ENCODE measurements around the gene SMIM29. TPM values are rescaled to one million over a fixed set of nuclear protein-coding genes. Genes with fewer than 3 reads are reported as not detected.

Gene SMIM29
- total and polyA plus RNA-seq, 12 donors, result 16.0 to 78.2 (median 25.4) TPM

DNA sequence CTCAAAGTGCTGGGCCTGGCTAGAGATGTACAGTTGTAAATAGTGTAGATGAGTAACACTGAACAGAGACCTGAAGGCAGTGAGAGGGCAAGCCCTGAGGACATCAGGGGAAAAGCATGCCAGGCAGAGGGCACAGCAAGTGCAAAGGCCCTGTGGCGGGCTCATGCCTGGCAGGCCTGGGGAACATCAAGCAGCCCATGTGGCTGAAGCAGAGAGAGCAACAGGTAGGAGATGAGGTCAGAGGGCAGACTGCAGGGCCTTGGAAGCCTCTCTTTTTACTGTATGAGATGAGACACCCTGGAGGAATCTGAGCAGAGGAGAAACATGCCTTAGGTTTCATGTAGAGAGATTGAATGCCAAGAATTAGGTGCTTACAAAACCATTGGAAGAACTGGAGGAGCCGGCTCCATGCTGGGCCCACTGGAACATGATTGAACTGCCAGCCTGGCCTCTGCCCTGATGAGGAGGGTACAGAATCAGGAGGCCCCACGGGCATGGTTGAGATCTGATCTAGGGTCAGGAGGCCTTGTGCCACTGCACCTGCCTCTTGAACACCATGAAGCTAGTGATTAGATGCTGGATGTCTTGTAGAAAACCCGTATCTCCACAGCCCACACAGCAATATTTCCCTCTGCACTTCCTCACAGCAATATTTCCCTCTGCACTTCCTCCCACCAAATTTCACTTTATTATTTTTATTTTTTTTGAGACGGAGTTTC is 18.0 kb downstream of the SMIM29 start:
- ATAC-seq (no peak), DNase-seq (no peak)
- 83 to 90% methylated on average over 5 of the region's 5 CpGs for WGBS, 2 donors
- no peak overlapping the region for H3K27ac ChIP-seq
- H3K27me3 ChIP-seq, result no peaks in the 10 kb centered on the region
- intact Hi-C loops (cut with DNase I), result loop anchor here in 1 of 10 donors (5.0 kb wide), 1 partner anchor 34 kb away; no protein-coding TSS in a partner anchor
- no peaks in the 10 kb centered on the region for H3K36me3 ChIP-seq
- TF ChIP-seq, protein P1, sequence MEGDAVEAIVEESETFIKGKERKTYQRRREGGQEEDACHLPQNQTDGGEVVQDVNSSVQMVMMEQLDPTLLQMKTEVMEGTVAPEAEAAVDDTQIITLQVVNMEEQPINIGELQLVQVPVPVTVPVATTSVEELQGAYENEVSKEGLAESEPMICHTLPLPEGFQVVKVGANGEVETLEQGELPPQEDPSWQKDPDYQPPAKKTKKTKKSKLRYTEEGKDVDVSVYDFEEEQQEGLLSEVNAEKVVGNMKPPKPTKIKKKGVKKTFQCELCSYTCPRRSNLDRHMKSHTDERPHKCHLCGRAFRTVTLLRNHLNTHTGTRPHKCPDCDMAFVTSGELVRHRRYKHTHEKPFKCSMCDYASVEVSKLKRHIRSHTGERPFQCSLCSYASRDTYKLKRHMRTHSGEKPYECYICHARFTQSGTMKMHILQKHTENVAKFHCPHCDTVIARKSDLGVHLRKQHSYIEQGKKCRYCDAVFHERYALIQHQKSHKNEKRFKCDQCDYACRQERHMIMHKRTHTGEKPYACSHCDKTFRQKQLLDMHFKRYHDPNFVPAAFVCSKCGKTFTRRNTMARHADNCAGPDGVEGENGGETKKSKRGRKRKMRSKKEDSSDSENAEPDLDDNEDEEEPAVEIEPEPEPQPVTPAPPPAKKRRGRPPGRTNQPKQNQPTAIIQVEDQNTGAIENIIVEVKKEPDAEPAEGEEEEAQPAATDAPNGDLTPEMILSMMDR (IDR thresholded peaks at IDR 0.05), result no peak
- H3K4me1 ChIP-seq, result peaks cover 0 to 24% (median 2%) of the 10 kb centered on the region in 9 donors
- no peaks in the 10 kb centered on the region for H3K9me3 ChIP-seq
- H3K4me3 ChIP-seq, result no peak overlapping the region

GRCh38 chr6:34229877-34230276 is 18.9 kb downstream of the SMIM29 start:
- H3K27ac ChIP-seq, result no peak overlapping the region
- no peak for DNase-seq
- no peaks in the 10 kb centered on the region for H3K36me3 ChIP-seq
- H3K27me3 ChIP-seq, result no peaks in the 10 kb centered on the region
- no peak for ATAC-seq
- intact Hi-C loops (cut with DNase I), result loop anchor here in 1 of 10 donors (5.0 kb wide), 1 partner anchor 33 kb away; no protein-coding TSS in a partner anchor
- 93 to 95% methylated on average over 8 of the region's 8 CpGs for WGBS, 2 donors
- no peak overlapping the region for H3K4me3 ChIP-seq
- H3K9me3 ChIP-seq, result no peaks in the 10 kb centered on the region
- TF ChIP-seq, protein P1 (IDR thresholded peaks at IDR 0.05), result no peak
- H3K4me1 ChIP-seq, result peaks cover 0 to 20% (median 0%) of the 10 kb centered on the region in 9 donors

DNA sequence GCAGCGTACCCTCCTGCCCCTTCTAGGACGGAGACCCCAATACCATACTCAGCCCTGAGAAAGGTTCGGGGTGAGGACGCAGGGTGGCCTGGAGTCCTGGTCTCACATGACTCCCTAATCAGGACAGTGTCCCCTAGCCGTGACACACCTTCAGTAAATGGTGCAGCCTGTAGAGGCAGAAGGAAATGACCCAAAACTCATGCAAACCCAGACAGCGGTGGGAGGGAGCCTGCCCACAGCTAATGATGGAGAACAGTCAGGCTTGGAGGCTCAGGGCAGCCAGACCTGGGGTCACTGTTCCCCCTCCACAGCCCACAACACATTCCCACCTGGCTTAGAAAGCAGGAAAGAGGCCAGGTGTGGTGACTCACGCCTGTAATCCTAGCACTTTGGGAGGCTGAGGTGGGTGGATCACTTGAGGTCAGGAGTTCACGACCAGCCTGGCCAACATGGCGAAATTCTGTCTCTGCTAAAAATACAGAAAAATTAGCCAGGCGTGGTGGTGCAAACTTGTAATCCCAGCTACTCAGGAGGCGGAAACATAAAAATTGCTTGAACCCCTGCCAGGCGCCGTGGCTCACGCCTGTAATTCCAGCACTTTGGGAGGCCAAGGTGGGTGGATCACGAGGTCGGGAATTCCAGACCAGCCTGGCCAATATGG is 20.9 kb downstream of the SMIM29 start:
- Histone ChIP-seq H3K4me1 (peaks cover 0 to 35% (median 13%) of the 10 kb centered on the region in 9 donors), H3K27ac (no peak overlapping the region), H3K9me3 (no peaks in the 10 kb centered on the region), H3K4me3 (no peak overlapping the region), H3K27me3 (no peaks in the 10 kb centered on the region), H3K36me3 (no peaks in the 10 kb centered on the region)
- TF ChIP-seq, protein P1 (IDR thresholded peaks at IDR 0.05), result no peak
- intact Hi-C loops (cut with DNase I), result no loop called here
- DNase-seq, result no peak
- ATAC-seq, result no peak
- WGBS, 2 donors, result 91 to 94% methylated on average over 16 of the region's 16 CpGs

GRCh38 chr6:34226731-34227586 is 21.8 kb downstream of the SMIM29 start:
- no peaks in the 10 kb centered on the region for H3K9me3 ChIP-seq
- H3K4me1 ChIP-seq, result peaks cover 0 to 35% (median 13%) of the 10 kb centered on the region in 9 donors
- 91 to 93% methylated on average over 14 to 15 of the region's 15 CpGs for WGBS, 2 donors
- H3K27ac ChIP-seq, result no peak overlapping the region
- no peaks in the 10 kb centered on the region for H3K36me3 ChIP-seq
- no peak overlapping the region for H3K4me3 ChIP-seq
- TF ChIP-seq, protein P1 (IDR thresholded peaks at IDR 0.05), result no peak
- H3K27me3 ChIP-seq, result no peaks in the 10 kb centered on the region
- DNase-seq, result no peak
- intact Hi-C loops (cut with DNase I), result no loop called here
- ATAC-seq, result no peak
